Smooth muscle cell (in vitro differentiated cells): ENCODE data around the gene MTREX. TPM values are rescaled to one million over a fixed set of nuclear protein-coding genes. Genes with fewer than 3 reads are reported as not detected.
A peak's percentile ranks its signal among the peaks of the same experiment; 100 is the strongest.

ENCODE experiments used
- DNase-seq: peaks from one replicate; lab custom pipeline; 2025; ENCODE audit not compliant: unreplicated experiment; lab: John Stamatoyannopoulos, UW
- H2AFZ ChIP-seq: fragments of 200-600 bp; sonication (generic); 2 replicates; pipeline ENCODE4 v1.6.0; 2016; ENCODE audit warnings: antibody characterized with exemption, low read depth, mild to moderate bottlenecking
- H3F3A ChIP-seq: fragments of 200-600 bp; sonication (generic); 2 replicates; pipeline ENCODE4 v1.6.0; 2017; ENCODE audit warnings: antibody characterized with exemption, low read depth
- H3K27ac ChIP-seq: fragments of 200-600 bp; sonication (generic); 2 replicates; pipeline ENCODE4 v1.5.1; 2016; ENCODE audit warnings: low read depth, mild to moderate bottlenecking
- H3K27me3 ChIP-seq: fragments of 200-600 bp; sonication (generic); 2 replicates; pipeline ENCODE4 v1.6.1; 2016; ENCODE audit warnings: low read depth, mild to moderate bottlenecking
- H3K36me3 ChIP-seq: fragments of 200-600 bp; sonication (generic); 2 replicates; pipeline ENCODE4 v1.5.1; 2016; ENCODE audit warnings: low read depth
- H3K4me1 ChIP-seq: fragments of 200-600 bp; sonication (generic); 2 replicates; pipeline ENCODE4 v1.5.1; 2016; ENCODE audit warnings: low read depth
- H3K4me2 ChIP-seq: fragments of 200-600 bp; sonication (generic); 2 replicates; pipeline ENCODE4 v1.6.0; 2016; ENCODE audit warnings: mild to moderate bottlenecking
- H3K4me3 ChIP-seq: fragments of 200-600 bp; sonication (generic); 2 replicates; pipeline ENCODE4 v1.5.1; 2016; ENCODE audit warnings: mild to moderate bottlenecking
- H3K79me2 ChIP-seq: fragments of 200-600 bp; sonication (generic); 2 replicates; pipeline ENCODE4 v1.6.0; 2016; ENCODE audit warnings: low read depth, mild to moderate bottlenecking
- H3K9ac ChIP-seq: fragments of 200-600 bp; sonication (generic); 2 replicates; pipeline ENCODE4 v1.6.0; 2016; ENCODE audit warnings: low read depth
- H3K9me3 ChIP-seq: fragments of 200-600 bp; sonication (generic); replicated peaks from 2 replicates; pipeline ENCODE4 v1.5.1; 2016; ENCODE audit warnings: low read depth
- H4K20me1 ChIP-seq: fragments of 200-600 bp; sonication (generic); 2 replicates; pipeline ENCODE4 v1.6.0; 2016; ENCODE audit warnings: low read depth
- WGBS: methylation state at CpG from one replicate; pipeline ENCODE4 v1.1.7; 2016; ENCODE audit warnings: low lambda C conversion rate; 5-methylcytosine and 5-hydroxymethylcytosine counted together
- polyA plus RNA-seq: library from polyadenylated mRNA; unstranded; fragments of >200 nt; fragmentation: Nextera tagmentation; extraction: Ambion mirVana; gene quantifications from 2 replicates; pipeline ENCODE4 v1.2.1, GENCODE V29; 2016
- total RNA-seq: library from RNA; depleted of rRNA; stranded (reverse); fragments of >200 nt; gene quantifications from 2 replicates; pipeline ENCODE4 v1.2.3, GENCODE V29; 2014
- TF ChIP-seq, protein P1 (sequence below): fragments of 200-600 bp; sonication (generic); IDR thresholded peaks from 2 replicates; pipeline ENCODE4 v1.5.1; 2017; ENCODE audit warnings: borderline replicate concordance, mild to moderate bottlenecking, antibody characterized with exemption; ENCODE audit not compliant: insufficient read depth, poor library complexity, severe bottlenecking

MTREX gene
- total and polyA plus RNA-seq, 2 experiments from 2014 or later, result 20.7 to 93.9 TPM

- H3K4me3 ChIP-seq, result no peak overlapping the region
- H3K4me2 ChIP-seq, result no peak overlapping the region
- no peak overlapping the region for H3K9ac ChIP-seq
- TF ChIP-seq, protein P1, sequence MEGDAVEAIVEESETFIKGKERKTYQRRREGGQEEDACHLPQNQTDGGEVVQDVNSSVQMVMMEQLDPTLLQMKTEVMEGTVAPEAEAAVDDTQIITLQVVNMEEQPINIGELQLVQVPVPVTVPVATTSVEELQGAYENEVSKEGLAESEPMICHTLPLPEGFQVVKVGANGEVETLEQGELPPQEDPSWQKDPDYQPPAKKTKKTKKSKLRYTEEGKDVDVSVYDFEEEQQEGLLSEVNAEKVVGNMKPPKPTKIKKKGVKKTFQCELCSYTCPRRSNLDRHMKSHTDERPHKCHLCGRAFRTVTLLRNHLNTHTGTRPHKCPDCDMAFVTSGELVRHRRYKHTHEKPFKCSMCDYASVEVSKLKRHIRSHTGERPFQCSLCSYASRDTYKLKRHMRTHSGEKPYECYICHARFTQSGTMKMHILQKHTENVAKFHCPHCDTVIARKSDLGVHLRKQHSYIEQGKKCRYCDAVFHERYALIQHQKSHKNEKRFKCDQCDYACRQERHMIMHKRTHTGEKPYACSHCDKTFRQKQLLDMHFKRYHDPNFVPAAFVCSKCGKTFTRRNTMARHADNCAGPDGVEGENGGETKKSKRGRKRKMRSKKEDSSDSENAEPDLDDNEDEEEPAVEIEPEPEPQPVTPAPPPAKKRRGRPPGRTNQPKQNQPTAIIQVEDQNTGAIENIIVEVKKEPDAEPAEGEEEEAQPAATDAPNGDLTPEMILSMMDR, result no peak
- H3K27me3 ChIP-seq, result no peaks in the 10 kb centered on the region
- peaks cover 11% of the 10 kb centered on the region for H3K36me3 ChIP-seq
- no peaks in the 10 kb centered on the region for H3F3A ChIP-seq
- no peak overlapping the region for H2AFZ ChIP-seq
- no peak overlapping the region for H3K27ac ChIP-seq
- no peaks in the 10 kb centered on the region for H3K79me2 ChIP-seq
- H3K4me1 ChIP-seq, result no peaks in the 10 kb centered on the region
- no peak for DNase-seq
- H3K9me3 ChIP-seq, result no peaks in the 10 kb centered on the region
- no peaks in the 10 kb centered on the region for H4K20me1 ChIP-seq
- 97% methylated on average over 2 of the region's 2 CpGs for WGBS
These were observed 83.9 kb downstream of the MTREX start for GRCh38 chr5:55391707-55392106.

- H3K27me3 ChIP-seq, result no peaks in the 10 kb centered on the region
- H3K36me3 ChIP-seq, result peaks cover 11% of the 10 kb centered on the region
- no peak overlapping the region for H3K9ac ChIP-seq
- no peak overlapping the region for H3K4me3 ChIP-seq
- TF ChIP-seq, protein P1, result no peak
- no peaks in the 10 kb centered on the region for H3K4me1 ChIP-seq
- no peaks in the 10 kb centered on the region for H3F3A ChIP-seq
- H4K20me1 ChIP-seq, result no peaks in the 10 kb centered on the region
- WGBS, result 97% methylated on average over 1 of the region's 1 CpG
- no peaks in the 10 kb centered on the region for H3K79me2 ChIP-seq
- H2AFZ ChIP-seq, result no peak overlapping the region
- no peaks in the 10 kb centered on the region for H3K9me3 ChIP-seq
- no peak overlapping the region for H3K4me2 ChIP-seq
- H3K27ac ChIP-seq, result no peak overlapping the region
- DNase-seq, result no peak
These were observed 84.9 kb downstream of the MTREX start for GRCh38 chr5:55392669-55393068.

GRCh38 chr5:55393501-55394175, 85.8 kb downstream of the MTREX start:
- Histone ChIP-seq H3K4me3 (no peak overlapping the region), H3K4me2 (no peak overlapping the region), H2AFZ (no peak overlapping the region), H3K79me2 (no peaks in the 10 kb centered on the region), H3K27ac (no peak overlapping the region), H3F3A (no peaks in the 10 kb centered on the region), H3K9me3 (no peaks in the 10 kb centered on the region), H3K4me1 (no peaks in the 10 kb centered on the region), H4K20me1 (no peaks in the 10 kb centered on the region), H3K27me3 (no peaks in the 10 kb centered on the region), H3K9ac (no peak overlapping the region), H3K36me3 (peaks cover 11% of the 10 kb centered on the region)
- DNase-seq, result no peak
- TF ChIP-seq, protein P1, result no peak
- WGBS, result 46% methylated on average over 2 of the region's 2 CpGs

DNA sequence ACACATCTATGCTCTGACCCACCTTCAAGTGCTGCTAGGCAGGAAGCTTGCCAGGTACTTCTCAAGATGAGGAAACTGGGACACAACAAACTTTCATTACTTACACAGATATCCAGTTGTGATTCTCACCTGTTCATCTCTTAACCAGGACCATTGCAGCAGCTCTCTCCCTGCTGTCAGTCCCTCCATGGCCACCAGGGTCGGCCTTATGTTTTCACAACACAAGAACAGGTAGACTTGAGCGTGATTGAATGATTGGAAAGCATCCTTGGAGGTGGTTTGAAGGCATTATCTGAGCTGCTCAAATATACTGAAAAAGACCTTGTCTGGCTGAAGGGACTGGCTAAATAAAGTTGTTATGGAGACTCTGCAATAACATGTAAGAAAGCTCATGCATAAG, 94.4 kb downstream of the MTREX start:
- no peaks in the 10 kb centered on the region for H4K20me1 ChIP-seq
- no peak overlapping the region for H3K4me2 ChIP-seq
- no peaks in the 10 kb centered on the region for H3K27me3 ChIP-seq
- H3K79me2 ChIP-seq, result no peaks in the 10 kb centered on the region
- no peak overlapping the region for H3K4me3 ChIP-seq
- WGBS, result 47% methylated on average over 2 of the region's 2 CpGs
- H3F3A ChIP-seq, result no peaks in the 10 kb centered on the region
- no peak overlapping the region for H2AFZ ChIP-seq
- H3K9me3 ChIP-seq, result no peaks in the 10 kb centered on the region
- no peak overlapping the region for H3K27ac ChIP-seq
- TF ChIP-seq, protein P1, result peak; percentile 6
- DNase-seq, result no peak
- no peak overlapping the region for H3K9ac ChIP-seq
- no peaks in the 10 kb centered on the region for H3K4me1 ChIP-seq
- H3K36me3 ChIP-seq, result peaks cover 13% of the 10 kb centered on the region
